HCT116 (cell line): ENCODE measurements around the gene RNF130.

ENCODE experiments used
- EZH2 ChIP-seq: fragments of 200-600 bp; sonication (generic); IDR thresholded peaks from 2 replicates; pipeline ENCODE4 v1.6.1; 2017; ENCODE audit warnings: antibody characterized with exemption, mixed run types
- POLR2A ChIP-seq: IDR thresholded peaks from 2 replicates; pipeline ENCODE4 v1.7.0; 2011; ENCODE audit warnings: borderline replicate concordance; ENCODE audit not compliant: insufficient read depth, insufficient read length; ENCODE audit errors: extremely low read depth
- POLR2AphosphoS5 ChIP-seq: IDR thresholded peaks from 2 replicates; pipeline ENCODE4 v1.6.1; 2011; ENCODE audit warnings: mild to moderate bottlenecking, low read depth, low read length, moderate library complexity
- RAD21 ChIP-seq: IDR thresholded peaks from 2 replicates; pipeline ENCODE4 v1.6.1; 2012; ENCODE audit warnings: low read depth, mild to moderate bottlenecking
- REST ChIP-seq: IDR thresholded peaks from 2 replicates; pipeline ENCODE4 v1.6.1; 2012; ENCODE audit warnings: low read depth
- SIN3A ChIP-seq: IDR thresholded peaks from 2 replicates; pipeline ENCODE4 v1.6.1; 2012; ENCODE audit warnings: low read depth
- SP1 ChIP-seq: IDR thresholded peaks from 2 replicates; pipeline ENCODE4 v1.6.1; 2012; ENCODE audit warnings: low read depth
- TCF7L2 ChIP-seq: IDR thresholded peaks from 2 replicates; pipeline ENCODE4 v1.7.0; 2011; ENCODE audit warnings: borderline replicate concordance, inconsistent platforms; ENCODE audit not compliant: insufficient read depth, insufficient read length; ENCODE audit errors: extremely low read depth
- ZBTB33 ChIP-seq: IDR thresholded peaks from 2 replicates; pipeline ENCODE4 v1.6.1; 2011; ENCODE audit warnings: mild to moderate bottlenecking, low read length, moderate library complexity; ENCODE audit not compliant: insufficient replicate concordance; ENCODE audit errors: extremely low read depth
- TF ChIP-seq, protein P1 (sequence below), 3 experiments: fragments of 200-600 bp in 1 of 3; sonication (generic) in 1 of 3; IDR thresholded peaks in 2 of 3; conservative IDR thresholded peaks in 1 of 3; 2 replicates each; pipeline ENCODE4 v1.5.1; 2012 to 2017; ENCODE audit warnings: low read depth in 2 of 3, low read length in 2 of 3, antibody characterized with exemption in 1 of 3, borderline replicate concordance in 1 of 3, control low read depth in 1 of 3, mild to moderate bottlenecking in 1 of 3, mixed read lengths in 1 of 3, mixed run types in 1 of 3, moderate library complexity in 1 of 3; ENCODE audit not compliant: insufficient read depth in 1 of 3

GRCh38 chr5:180006141-180006540 lies 65.4 kb downstream of the RNF130 start:
- no peak for TF ChIP-seq POLR2AphosphoS5
- TF ChIP-seq, protein P1, sequence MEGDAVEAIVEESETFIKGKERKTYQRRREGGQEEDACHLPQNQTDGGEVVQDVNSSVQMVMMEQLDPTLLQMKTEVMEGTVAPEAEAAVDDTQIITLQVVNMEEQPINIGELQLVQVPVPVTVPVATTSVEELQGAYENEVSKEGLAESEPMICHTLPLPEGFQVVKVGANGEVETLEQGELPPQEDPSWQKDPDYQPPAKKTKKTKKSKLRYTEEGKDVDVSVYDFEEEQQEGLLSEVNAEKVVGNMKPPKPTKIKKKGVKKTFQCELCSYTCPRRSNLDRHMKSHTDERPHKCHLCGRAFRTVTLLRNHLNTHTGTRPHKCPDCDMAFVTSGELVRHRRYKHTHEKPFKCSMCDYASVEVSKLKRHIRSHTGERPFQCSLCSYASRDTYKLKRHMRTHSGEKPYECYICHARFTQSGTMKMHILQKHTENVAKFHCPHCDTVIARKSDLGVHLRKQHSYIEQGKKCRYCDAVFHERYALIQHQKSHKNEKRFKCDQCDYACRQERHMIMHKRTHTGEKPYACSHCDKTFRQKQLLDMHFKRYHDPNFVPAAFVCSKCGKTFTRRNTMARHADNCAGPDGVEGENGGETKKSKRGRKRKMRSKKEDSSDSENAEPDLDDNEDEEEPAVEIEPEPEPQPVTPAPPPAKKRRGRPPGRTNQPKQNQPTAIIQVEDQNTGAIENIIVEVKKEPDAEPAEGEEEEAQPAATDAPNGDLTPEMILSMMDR (IDR thresholded peaks at IDR 0.05 in 2 of 3, conservative IDR thresholded peaks at IDR 0.05 in 1 of 3; ENCODE audit: borderline replicate concordance in 1 of 3, insufficient read depth in 1 of 3, low read depth in 2 of 3, low read length in 2 of 3): no peak
- TF ChIP-seq SIN3A: no peak
- no peak for TF ChIP-seq REST
- TF ChIP-seq EZH2: no peak
- TF ChIP-seq TCF7L2: no peak
- no peak for TF ChIP-seq SP1
- no peak for TF ChIP-seq ZBTB33
- TF ChIP-seq POLR2A: no peak
- TF ChIP-seq RAD21: no peak
